Tibial artery (tissue), 4 donors: Measurements from ENCODE around the gene GRIN2A.

Experiments used
- DNase-seq, 2 donors: peaks; one replicate each; pipeline ENCODE4 v3.0.0-alpha.2; 2019
- H3K27ac ChIP-seq, 2 donors: fragments of 200-600 bp; sonication (generic) in 1 of 2; 1 replicate in 1 of 2; 2 replicates in 1 of 2; pipeline ENCODE4 v1.5.1; 2018 to 2019; ENCODE audit warnings: mild to moderate bottlenecking in 1 of 2
- H3K27me3 ChIP-seq, 2 donors: fragments of 200-600 bp; sonication (generic) in 1 of 2; one replicate each; pipeline versions ENCODE4 v1.5.1 to v1.6.0; 2016 to 2019
- H3K36me3 ChIP-seq, 3 donors: fragments of 200-600 bp; sonication (generic) in 2 of 3; one replicate each; pipeline ENCODE4 v1.5.1; 2016 to 2019; ENCODE audit warnings: mild to moderate bottlenecking in 2 of 3
- H3K4me1 ChIP-seq, 4 donors: fragments of 200-600 bp; sonication (generic) in 2 of 4; 1 replicate in 3 of 4; 2 replicates in 1 of 4; pipeline ENCODE4 v1.5.1; 2016 to 2019
- H3K4me3 ChIP-seq, 2 donors: fragments of 200-600 bp; sonication (generic) in 1 of 2; 1 replicate in 1 of 2; 2 replicates in 1 of 2; pipeline ENCODE4 v1.5.1; 2018 to 2019; ENCODE audit warnings: mild to moderate bottlenecking in 2 of 2
- H3K9me3 ChIP-seq, 3 donors: fragments of 200-600 bp; sonication (generic) in 1 of 3; one replicate each; pipeline ENCODE4 v1.5.1; 2016 to 2019
- CTCF ChIP-seq, 2 experiments: fragments of 200-600 bp in 1 of 2; fragments of 450-650 bp in 1 of 2; IDR thresholded peaks; one replicate each; pipeline ENCODE4 v1.5.1; 2017 to 2019; ENCODE audit warnings: antibody characterized with exemption in 2 of 2, mild to moderate bottlenecking in 1 of 2, moderate library complexity in 1 of 2
- intact Hi-C: fragments of 100-400 bp; cut with DNase I; formaldehyde crosslinking; loops from one replicate; pipeline ENCODE4 v1.15.0; 2023; ENCODE audit warnings: low total_unique reads

The GRIN2A gene

GRCh38 chr16:9874219-9874618 lies 308.0 kb downstream of the GRIN2A start:
- no peak for DNase-seq
- no peaks in the 10 kb centered on the region for H3K4me1 ChIP-seq
- H3K36me3 ChIP-seq, result no peaks in the 10 kb centered on the region
- H3K4me3 ChIP-seq, result no peak overlapping the region
- no peak overlapping the region for H3K27ac ChIP-seq
- no peak for TF ChIP-seq CTCF (IDR thresholded peaks at IDR 0.05)
- intact Hi-C loops, result no loop called here
- no peaks in the 10 kb centered on the region for H3K27me3 ChIP-seq
- H3K9me3 ChIP-seq, result no peaks in the 10 kb centered on the region

- intact Hi-C loops, result no loop called here
- TF ChIP-seq CTCF (IDR thresholded peaks at IDR 0.05), result no peak
- no peaks in the 10 kb centered on the region for H3K9me3 ChIP-seq
- DNase-seq, result no peak
- H3K36me3 ChIP-seq, result no peaks in the 10 kb centered on the region
- no peaks in the 10 kb centered on the region for H3K4me1 ChIP-seq
- no peak overlapping the region for H3K4me3 ChIP-seq
- no peak overlapping the region for H3K27ac ChIP-seq
- H3K27me3 ChIP-seq, result no peaks in the 10 kb centered on the region
Measured at GRCh38 chr16:9870962-9871361, 311.3 kb downstream of the GRIN2A start.

GRCh38 chr16:9869776-9870175 lies 312.5 kb downstream of the GRIN2A start:
- DNase-seq, result no peak

GRCh38 chr16:9868606-9869149 lies 313.6 kb downstream of the GRIN2A start:
- Histone ChIP-seq H3K27me3 (no peaks in the 10 kb centered on the region), H3K9me3 (no peaks in the 10 kb centered on the region), H3K4me3 (no peak overlapping the region), H3K27ac (no peak overlapping the region), H3K36me3 (no peaks in the 10 kb centered on the region), H3K4me1 (no peaks in the 10 kb centered on the region)
- intact Hi-C loops, result no loop called here
- no peak for TF ChIP-seq CTCF (IDR thresholded peaks at IDR 0.05)
- DNase-seq, result no peak

More at GRCh38 chr16:9869776-9870175, 312.5 kb downstream of the GRIN2A start:
- TF ChIP-seq CTCF (IDR thresholded peaks at IDR 0.05), result no peak
- H3K36me3 ChIP-seq, result no peaks in the 10 kb centered on the region
- H3K4me3 ChIP-seq, result no peak overlapping the region
- intact Hi-C loops, result no loop called here
- no peaks in the 10 kb centered on the region for H3K27me3 ChIP-seq
- no peak overlapping the region for H3K27ac ChIP-seq
- H3K4me1 ChIP-seq, result no peaks in the 10 kb centered on the region
- H3K9me3 ChIP-seq, result no peaks in the 10 kb centered on the region

GRCh38 chr16:9867176-9867575 lies 315.1 kb downstream of the GRIN2A start:
- no peak for DNase-seq
- Histone ChIP-seq H3K27me3 (no peaks in the 10 kb centered on the region), H3K9me3 (no peaks in the 10 kb centered on the region), H3K36me3 (no peaks in the 10 kb centered on the region), H3K4me1 (no peaks in the 10 kb centered on the region), H3K4me3 (no peak overlapping the region), H3K27ac (no peak overlapping the region)
- TF ChIP-seq CTCF (IDR thresholded peaks at IDR 0.05), result no peak
- intact Hi-C loops, result no loop called here

- no peak for TF ChIP-seq CTCF (IDR thresholded peaks at IDR 0.05)
- Histone ChIP-seq H3K4me3 (no peak overlapping the region), H3K27ac (no peak overlapping the region), H3K9me3 (no peaks in the 10 kb centered on the region), H3K4me1 (no peaks in the 10 kb centered on the region), H3K27me3 (no peaks in the 10 kb centered on the region), H3K36me3 (no peaks in the 10 kb centered on the region)
- no peak for DNase-seq
- intact Hi-C loops, result no loop called here
Measured at GRCh38 chr16:9864461-9864860, 317.8 kb downstream of the GRIN2A start.
